ENCODE data around the gene PCYOX1L. TPM values are rescaled to one million over a fixed set of nuclear protein-coding genes. Genes with fewer than 3 reads are reported as not detected.

PCYOX1L gene
- polyA plus RNA-seq, 3 donors = 9.8 to 31.8 (median 13.5) TPM

DNA sequence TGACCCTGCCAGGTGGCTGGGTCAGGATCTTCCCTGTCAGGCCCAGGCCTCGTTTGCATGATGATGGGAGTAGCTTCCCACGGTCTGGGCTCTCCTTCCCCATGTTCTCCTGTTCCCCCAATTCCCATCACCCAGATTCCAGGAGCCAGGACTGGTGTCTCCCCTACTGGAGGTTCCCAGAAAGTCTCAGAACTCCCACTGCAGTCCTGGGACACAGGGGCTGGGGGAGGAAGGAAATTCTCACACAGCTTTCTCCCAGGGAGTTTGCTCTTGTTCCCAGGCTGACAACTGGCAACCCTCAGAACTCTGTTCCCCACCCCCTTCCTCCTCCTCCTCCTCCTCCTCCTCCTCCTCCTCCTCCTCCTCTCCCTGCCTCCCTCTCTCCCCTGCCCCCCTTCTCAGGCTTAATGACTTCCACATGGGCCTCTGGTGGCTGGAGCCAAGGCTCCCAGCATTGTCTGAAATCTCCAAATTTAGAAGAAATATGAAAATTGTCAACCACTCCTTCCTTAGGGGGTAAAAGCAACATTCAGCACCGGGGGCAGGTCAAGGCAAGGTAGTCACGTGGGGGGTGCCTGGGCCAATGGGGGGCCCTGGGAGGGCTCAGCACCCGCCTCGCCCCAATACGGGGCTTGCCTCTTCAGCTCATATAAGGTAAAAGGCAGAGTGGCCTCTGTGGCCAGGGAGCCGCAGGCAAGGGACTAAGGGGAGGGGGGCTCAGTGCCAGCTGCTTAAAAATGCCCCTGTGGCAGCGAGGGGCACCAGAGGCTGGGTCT lies 48.5 kb downstream of the PCYOX1L start:
- Histone ChIP-seq H3K36me3 (replicated peaks in 1 of 2; ENCODE audit: control insufficient read depth in 1 of 2, insufficient read depth in 2 of 2, low read length in 2 of 2) (no peaks in the 10 kb centered on the region), H3K9me3 (replicated peaks in 1 of 2; ENCODE audit: control insufficient read depth in 1 of 2, insufficient read depth in 1 of 2, low read length in 2 of 2) (no peaks in the 10 kb centered on the region), H3K79me2 (ENCODE audit: insufficient read depth, low read length) (no peaks in the 10 kb centered on the region), H3K27ac (ENCODE audit: low read depth in 1 of 2, low read length in 2 of 2) (no peak overlapping the region), H3K27me3 (ENCODE audit: control insufficient read depth in 2 of 2, insufficient read depth in 2 of 2, low read length in 2 of 2) (no peaks in the 10 kb centered on the region), H4K20me1 (ENCODE audit: insufficient read depth, low read length) (no peaks in the 10 kb centered on the region), H3K4me2 (replicated peaks; ENCODE audit: extremely low read depth, low read length, poor library complexity, severe bottlenecking) (no peak overlapping the region), H3K9ac (ENCODE audit: insufficient read depth, low read length, poor library complexity, severe bottlenecking) (no peak overlapping the region), H2AFZ (ENCODE audit: insufficient read depth, low read depth, low read length, poor library complexity, severe bottlenecking) (no peak overlapping the region), H3K4me1 (ENCODE audit: control insufficient read depth in 1 of 2, insufficient read depth in 2 of 2, low read length in 2 of 2) (no peaks in the 10 kb centered on the region), H3K4me3 (replicated peaks in 1 of 3; ENCODE audit: low read depth in 2 of 3, low read length in 3 of 3) (no peak overlapping the region)
- 76% methylated on average over 3 of the region's 9 CpGs for WGBS (ENCODE audit: insufficient coverage)
- no peaks in the 10 kb centered on the region for H3K9me3 Mint-ChIP-seq
- DNase-seq = no peak
- no peak overlapping the region for H3K27ac Mint-ChIP-seq
- H3K27me3 Mint-ChIP-seq (ENCODE audit: low read depth in 3 of 3) = peaks cover 0 to 8% (median 3%) of the 10 kb centered on the region in 3 donors
- TF ChIP-seq CTCF (IDR thresholded peaks at IDR 0.05) = no peak
- H3K4me3 Mint-ChIP-seq = no peak overlapping the region
- intact Hi-C loops (cut with micrococcal nuclease) = no loop called here
- H3K4me1 Mint-ChIP-seq = no peaks in the 10 kb centered on the region
- no peaks in the 10 kb centered on the region for H3K36me3 Mint-ChIP-seq

GRCh38 chr5:149406979-149407306 lies 49.1 kb downstream of the PCYOX1L start:
- H3K4me2 ChIP-seq (replicated peaks; ENCODE audit: extremely low read depth, low read length, poor library complexity, severe bottlenecking) = no peak overlapping the region
- Mint-ChIP-seq H3K4me3 (no peak overlapping the region), H3K27ac (peak overlapping the region in 1 of 7 donors; percentile 69), H3K27me3 (ENCODE audit: low read depth in 3 of 3) (peaks cover 0 to 8% (median 3%) of the 10 kb centered on the region in 3 donors), H3K36me3 (no peaks in the 10 kb centered on the region), H3K9me3 (no peaks in the 10 kb centered on the region), H3K4me1 (no peaks in the 10 kb centered on the region)
- no peaks in the 10 kb centered on the region for H3K4me1 ChIP-seq (ENCODE audit: control insufficient read depth in 1 of 2, insufficient read depth in 2 of 2, low read length in 2 of 2)
- WGBS (ENCODE audit: insufficient coverage) = 97% methylated on average over 2 of the region's 4 CpGs
- intact Hi-C loops (cut with micrococcal nuclease) = no loop called here
- H4K20me1 ChIP-seq (ENCODE audit: insufficient read depth, low read length) = no peaks in the 10 kb centered on the region
- no peak overlapping the region for H3K27ac ChIP-seq (ENCODE audit: low read depth in 1 of 2, low read length in 2 of 2)
- no peaks in the 10 kb centered on the region for H3K9me3 ChIP-seq (replicated peaks in 1 of 2; ENCODE audit: control insufficient read depth in 1 of 2, insufficient read depth in 1 of 2, low read length in 2 of 2)
- no peak overlapping the region for H2AFZ ChIP-seq (ENCODE audit: insufficient read depth, low read depth, low read length, poor library complexity, severe bottlenecking)
- no peaks in the 10 kb centered on the region for H3K27me3 ChIP-seq (ENCODE audit: control insufficient read depth in 2 of 2, insufficient read depth in 2 of 2, low read length in 2 of 2)
- DNase-seq = no peak
- TF ChIP-seq CTCF (IDR thresholded peaks at IDR 0.05) = no peak
- no peak overlapping the region for H3K9ac ChIP-seq (ENCODE audit: insufficient read depth, low read length, poor library complexity, severe bottlenecking)
- no peak overlapping the region for H3K4me3 ChIP-seq (replicated peaks in 1 of 3; ENCODE audit: low read depth in 2 of 3, low read length in 3 of 3)
- H3K79me2 ChIP-seq (ENCODE audit: insufficient read depth, low read length) = no peaks in the 10 kb centered on the region
- H3K36me3 ChIP-seq (replicated peaks in 1 of 2; ENCODE audit: control insufficient read depth in 1 of 2, insufficient read depth in 2 of 2, low read length in 2 of 2) = no peaks in the 10 kb centered on the region

Measured in CD14-positive monocyte (primary cell).